HUES48 (cell line): ENCODE results near the gene ADD3.

Experiments
- H3K27ac ChIP-seq: one replicate; pipeline ENCODE4 v1.7.0; 2013; ENCODE audit warnings: low read depth, low read length, inconsistent platforms
- H3K27me3 ChIP-seq: 2 replicates; pipeline ENCODE4 v1.6.1; 2013; ENCODE audit warnings: mild to moderate bottlenecking, low read length; ENCODE audit not compliant: control insufficient read depth, insufficient read depth
- H3K36me3 ChIP-seq: 2 replicates; pipeline ENCODE4 v1.6.1; 2013; ENCODE audit warnings: low read length; ENCODE audit not compliant: control insufficient read depth, insufficient read depth
- H3K4me1 ChIP-seq: 2 replicates; pipeline ENCODE4 v1.6.1; 2013; ENCODE audit warnings: mild to moderate bottlenecking, low read length; ENCODE audit not compliant: control insufficient read depth, insufficient read depth
- H3K4me3 ChIP-seq: 2 replicates; pipeline ENCODE4 v1.5.1; 2013; ENCODE audit warnings: mild to moderate bottlenecking, low read depth, low read length
- H3K9ac ChIP-seq: 2 replicates; pipeline ENCODE4 v1.6.1; 2013; ENCODE audit warnings: mild to moderate bottlenecking, low read depth, low read length, moderate library complexity
- H3K9me3 ChIP-seq: 2 replicates; pipeline ENCODE4 v1.6.1; 2013; ENCODE audit warnings: low read length; ENCODE audit not compliant: control insufficient read depth, insufficient read depth

The ADD3 gene

DNA sequence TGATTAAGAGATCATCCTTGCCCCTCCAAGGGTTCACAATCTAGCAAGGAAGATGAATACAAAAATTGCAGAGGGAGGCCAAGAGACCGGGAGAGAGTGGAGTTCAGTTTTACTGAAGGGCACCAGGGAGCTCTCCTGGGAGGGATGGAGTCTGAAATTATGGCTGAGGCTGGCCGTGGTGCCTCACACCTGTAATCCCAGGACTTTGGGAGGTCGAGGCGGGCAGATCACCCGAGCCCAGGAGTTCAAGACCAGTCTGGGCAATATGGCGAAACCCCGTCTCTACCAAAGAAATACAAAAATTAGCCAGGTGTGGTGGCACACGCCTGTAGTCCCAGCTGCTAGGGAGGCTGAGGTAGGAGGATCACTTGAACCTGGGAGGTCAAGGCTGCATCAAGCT is 148.3 kb downstream of the ADD3 start:
- Histone ChIP-seq H3K27ac (no peak overlapping the region), H3K27me3 (peaks cover 54% of the 10 kb centered on the region), H3K4me1 (no peaks in the 10 kb centered on the region), H3K9me3 (no peaks in the 10 kb centered on the region), H3K36me3 (no peaks in the 10 kb centered on the region), H3K9ac (no peak overlapping the region), H3K4me3 (no peak overlapping the region)

GRCh38 chr10:110158051-110159005 is 150.5 kb downstream of the ADD3 start:
- no peaks in the 10 kb centered on the region for H3K36me3 ChIP-seq
- peaks cover 8% of the 10 kb centered on the region for H3K4me1 ChIP-seq
- H3K27ac ChIP-seq = no peak overlapping the region
- H3K27me3 ChIP-seq = peaks cover 66% of the 10 kb centered on the region
- no peaks in the 10 kb centered on the region for H3K9me3 ChIP-seq
- no peak overlapping the region for H3K9ac ChIP-seq
- H3K4me3 ChIP-seq = no peak overlapping the region

DNA sequence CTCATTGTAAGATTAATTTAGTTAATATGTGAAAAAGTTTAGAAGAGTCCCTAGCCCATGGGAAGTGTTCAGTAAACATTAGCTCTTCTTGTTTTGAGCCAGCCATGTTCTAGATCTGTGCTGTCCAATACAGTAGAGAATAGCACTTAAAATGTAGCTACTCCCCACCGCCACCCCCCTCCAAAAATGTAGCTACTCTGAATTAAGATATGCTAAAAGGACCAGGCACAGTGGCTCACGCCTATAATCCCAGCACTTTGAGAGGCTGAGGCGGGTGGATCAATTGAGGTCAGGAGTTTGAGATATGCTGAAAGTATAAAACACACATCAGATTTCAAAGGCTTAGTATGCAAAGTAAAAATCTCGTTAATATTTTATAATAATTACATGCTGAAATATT is 152.3 kb downstream of the ADD3 start:
- Histone ChIP-seq H3K36me3 (no peaks in the 10 kb centered on the region), H3K9me3 (no peaks in the 10 kb centered on the region), H3K27me3 (peaks cover 78% of the 10 kb centered on the region), H3K4me1 (peaks cover 16% of the 10 kb centered on the region), H3K9ac (no peak overlapping the region), H3K4me3 (no peak overlapping the region), H3K27ac (no peak overlapping the region)

- Histone ChIP-seq H3K36me3 (no peaks in the 10 kb centered on the region), H3K9me3 (no peaks in the 10 kb centered on the region), H3K4me1 (peaks cover 16% of the 10 kb centered on the region), H3K27me3 (peaks cover 82% of the 10 kb centered on the region), H3K4me3 (no peak overlapping the region), H3K9ac (no peak overlapping the region), H3K27ac (no peak overlapping the region)
These were observed 152.7 kb downstream of the ADD3 start for GRCh38 chr10:110160522-110160921.

- H3K4me3 ChIP-seq = no peak overlapping the region
- peak overlapping the region; percentile 68 for H3K27ac ChIP-seq
- peaks cover 16% of the 10 kb centered on the region for H3K4me1 ChIP-seq
- H3K9me3 ChIP-seq = no peaks in the 10 kb centered on the region
- peaks cover 98% of the 10 kb centered on the region for H3K27me3 ChIP-seq
- no peak overlapping the region for H3K9ac ChIP-seq
- no peaks in the 10 kb centered on the region for H3K36me3 ChIP-seq
These were observed 155.0 kb downstream of the ADD3 start for GRCh38 chr10:110162741-110163145.

- peaks cover 22% of the 10 kb centered on the region for H3K4me1 ChIP-seq
- H3K36me3 ChIP-seq = no peaks in the 10 kb centered on the region
- no peaks in the 10 kb centered on the region for H3K9me3 ChIP-seq
- peak overlapping the region; percentile 68 for H3K27ac ChIP-seq
- H3K27me3 ChIP-seq = peaks cover 98% of the 10 kb centered on the region
- no peak overlapping the region for H3K4me3 ChIP-seq
- no peak overlapping the region for H3K9ac ChIP-seq
These were observed 155.5 kb downstream of the ADD3 start for GRCh38 chr10:110163192-110163773.

DNA sequence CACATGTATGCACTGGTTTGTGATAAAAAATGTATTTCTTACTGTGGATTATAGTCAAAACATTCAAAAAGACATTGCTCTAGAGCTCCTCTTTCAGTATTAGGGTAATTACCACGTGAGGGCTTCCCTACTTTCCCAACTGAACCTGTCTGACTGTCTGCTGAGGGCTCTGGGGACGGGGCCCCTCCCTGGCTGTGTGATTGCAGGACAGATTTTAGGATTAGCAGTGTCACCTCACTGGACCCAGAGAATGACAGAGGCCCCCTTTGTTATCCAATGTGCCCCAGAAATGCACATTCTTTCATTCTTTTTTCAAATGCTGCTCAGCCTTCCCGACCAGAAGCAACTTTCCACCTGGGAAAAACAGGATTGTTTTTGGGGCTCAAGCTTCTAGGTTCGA is 156.1 kb downstream of the ADD3 start:
- peaks cover 24% of the 10 kb centered on the region for H3K4me1 ChIP-seq
- H3K9ac ChIP-seq = no peak overlapping the region
- peak overlapping the region; percentile 67 for H3K27ac ChIP-seq
- no peaks in the 10 kb centered on the region for H3K36me3 ChIP-seq
- peaks cover 98% of the 10 kb centered on the region for H3K27me3 ChIP-seq
- no peaks in the 10 kb centered on the region for H3K9me3 ChIP-seq
- no peak overlapping the region for H3K4me3 ChIP-seq

DNA sequence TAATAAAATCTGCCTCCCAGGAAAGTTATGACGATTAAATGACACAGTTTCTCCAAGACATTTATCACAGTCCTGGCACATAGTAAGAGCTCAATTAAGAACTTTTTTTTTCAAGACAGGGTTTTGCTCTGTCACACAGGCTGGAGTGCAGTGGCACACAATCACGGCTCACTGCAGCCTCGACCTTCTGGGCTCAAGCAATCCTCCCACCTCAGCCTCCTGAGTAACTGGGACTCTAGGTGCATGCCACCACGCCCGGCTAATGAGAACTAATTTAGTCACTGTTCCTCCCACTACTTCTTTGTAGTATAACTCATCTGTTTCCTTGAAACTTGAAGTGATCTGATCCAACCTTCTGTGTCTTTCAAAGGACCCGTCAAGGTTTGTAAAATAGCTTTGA is 157.5 kb downstream of the ADD3 start:
- H3K4me1 ChIP-seq = peaks cover 33% of the 10 kb centered on the region
- no peak overlapping the region for H3K9ac ChIP-seq
- H3K27ac ChIP-seq = no peak overlapping the region
- H3K4me3 ChIP-seq = no peak overlapping the region
- peaks cover 98% of the 10 kb centered on the region for H3K27me3 ChIP-seq
- no peaks in the 10 kb centered on the region for H3K36me3 ChIP-seq
- H3K9me3 ChIP-seq = no peaks in the 10 kb centered on the region

DNA sequence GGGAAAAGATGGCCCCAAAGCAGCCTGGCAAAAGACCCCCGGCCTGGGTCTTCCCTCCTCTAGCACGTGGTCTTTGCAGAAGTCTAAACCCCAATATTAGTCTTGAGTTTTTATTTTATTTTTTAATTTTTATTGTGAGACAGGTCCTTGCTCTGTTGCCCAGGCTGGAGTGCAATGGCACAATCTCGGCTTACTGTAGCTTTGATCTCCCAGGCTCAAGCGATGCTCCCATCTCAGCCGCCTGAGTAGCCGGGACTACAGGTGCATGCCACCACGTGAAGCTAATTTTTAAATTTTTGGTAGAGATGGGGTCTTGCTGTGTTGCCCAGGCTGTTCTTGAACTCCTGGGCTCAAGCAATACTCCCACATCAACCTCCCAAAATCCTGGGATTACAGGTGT is 159.4 kb downstream of the ADD3 start:
- H3K27ac ChIP-seq = no peak overlapping the region
- H3K9ac ChIP-seq = no peak overlapping the region
- H3K9me3 ChIP-seq = no peaks in the 10 kb centered on the region
- no peaks in the 10 kb centered on the region for H3K36me3 ChIP-seq
- no peak overlapping the region for H3K4me3 ChIP-seq
- H3K27me3 ChIP-seq = peaks cover 99% of the 10 kb centered on the region
- H3K4me1 ChIP-seq = peaks cover 36% of the 10 kb centered on the region

- Histone ChIP-seq H3K4me3 (no peak overlapping the region), H3K27me3 (peaks cover 100% of the 10 kb centered on the region), H3K9ac (no peak overlapping the region), H3K36me3 (no peaks in the 10 kb centered on the region), H3K9me3 (no peaks in the 10 kb centered on the region), H3K4me1 (peaks cover 26% of the 10 kb centered on the region), H3K27ac (no peak overlapping the region)
These were observed 161.1 kb downstream of the ADD3 start for GRCh38 chr10:110168601-110169481.
